Left ventricle myocardium inferior (tissue), 1 donor: ENCODE data around the gene FYTTD1. TPM values are rescaled to one million over a fixed set of nuclear protein-coding genes. Genes with fewer than 3 reads are reported as not detected.
A peak's percentile ranks its signal among the peaks of the same experiment; 100 is the strongest.

Experiments used
- DNase-seq: peaks from one replicate; pipeline ENCODE4 v3.0.0-alpha.2; 2020
- H3K27ac ChIP-seq: fragments of 200-600 bp; replicated peaks from 2 replicates; pipeline ENCODE4 v1.8.0; 2021
- H3K27me3 ChIP-seq: fragments of 200-600 bp; 2 replicates; pipeline ENCODE4 v1.8.0; 2021; ENCODE audit warnings: low read depth
- H3K36me3 ChIP-seq: fragments of 200-600 bp; 2 replicates; pipeline ENCODE4 v1.8.0; 2021
- H3K4me1 ChIP-seq: fragments of 200-600 bp; 2 replicates; pipeline ENCODE4 v1.8.0; 2021
- H3K4me3 ChIP-seq: fragments of 200-600 bp; 2 replicates; pipeline ENCODE4 v1.8.0; 2021; ENCODE audit warnings: mild to moderate bottlenecking, moderate library complexity
- H3K9me3 ChIP-seq: fragments of 200-600 bp; replicated peaks from 2 replicates; pipeline ENCODE4 v1.8.0; 2021
- CTCF ChIP-seq: fragments of 200-600 bp; IDR thresholded peaks from 2 replicates; pipeline ENCODE4 v1.8.0; 2021; ENCODE audit warnings: antibody characterized with exemption, mild to moderate bottlenecking, borderline replicate concordance
- intact Hi-C: fragments of 100-400 bp; cut with micrococcal nuclease; formaldehyde crosslinking; loops from one replicate; pipeline ENCODE4 v1.11.0; 2022
- total RNA-seq: library from RNA; stranded (reverse); fragmentation: NEBNext Ultra II Directional; extraction: Animal tissue kit (Norgen Biotek cat#: 25700); gene quantifications from one replicate; pipeline ENCODE4 v1.2.1, GENCODE V29; 2021
- donor health status: DM: no; HTN: yes; CAD: no; lungs with severe emphysema.

The FYTTD1 gene
- total RNA-seq, 1 donor from 2014 or later, result 78.7 TPM

- no peak for DNase-seq
- H3K27me3 ChIP-seq, result no peaks in the 10 kb centered on the region
- no peaks in the 10 kb centered on the region for H3K36me3 ChIP-seq
- TF ChIP-seq CTCF, result no peak
- no peak overlapping the region for H3K27ac ChIP-seq
- intact Hi-C loops, result no loop called here
- H3K4me3 ChIP-seq, result no peak overlapping the region
- H3K9me3 ChIP-seq, result peaks cover 4% of the 10 kb centered on the region
- H3K4me1 ChIP-seq, result peaks cover 25% of the 10 kb centered on the region
Measured at GRCh38 chr3:197742787-197743186, 6.9 kb upstream of the FYTTD1 start.

GRCh38 chr3:197746209-197746608 lies 3.5 kb upstream of the FYTTD1 start:
- Histone ChIP-seq H3K27ac (peak overlapping the region; percentile 98), H3K4me1 (peaks cover 46% of the 10 kb centered on the region), H3K27me3 (no peaks in the 10 kb centered on the region), H3K36me3 (no peaks in the 10 kb centered on the region), H3K9me3 (peaks cover 4% of the 10 kb centered on the region), H3K4me3 (peak overlapping the region; percentile 95)
- no peak for DNase-seq
- no peak for TF ChIP-seq CTCF
- intact Hi-C loops, result no loop called here

GRCh38 chr3:197746801-197747237 lies 2.9 kb upstream of the FYTTD1 start:
- no peak for DNase-seq
- H3K36me3 ChIP-seq, result no peaks in the 10 kb centered on the region

GRCh38 chr3:197748597-197749314 lies 927 bp upstream of the FYTTD1 start:
- intact Hi-C loops, result no loop called here
- Histone ChIP-seq H3K27ac (peak overlapping the region; percentile 98), H3K27me3 (no peaks in the 10 kb centered on the region), H3K9me3 (peaks cover 4% of the 10 kb centered on the region), H3K4me3 (peak overlapping the region; percentile 95), H3K36me3 (no peaks in the 10 kb centered on the region), H3K4me1 (peaks cover 71% of the 10 kb centered on the region)
- no peak for TF ChIP-seq CTCF
- no peak for DNase-seq

More at GRCh38 chr3:197746801-197747237, 2.9 kb upstream of the FYTTD1 start:
- peak overlapping the region; percentile 98 for H3K27ac ChIP-seq
- TF ChIP-seq CTCF, result no peak
- H3K4me1 ChIP-seq, result peaks cover 52% of the 10 kb centered on the region
- intact Hi-C loops, result no loop called here
- no peaks in the 10 kb centered on the region for H3K27me3 ChIP-seq
- peak overlapping the region; percentile 95 for H3K4me3 ChIP-seq
- peaks cover 4% of the 10 kb centered on the region for H3K9me3 ChIP-seq

- peaks cover 4% of the 10 kb centered on the region for H3K9me3 ChIP-seq
- no peak for TF ChIP-seq CTCF
- H3K36me3 ChIP-seq, result no peaks in the 10 kb centered on the region
- peak overlapping the region; percentile 98 for H3K27ac ChIP-seq
- no peak for DNase-seq
- intact Hi-C loops, result no loop called here
- H3K4me1 ChIP-seq, result peaks cover 76% of the 10 kb centered on the region
- H3K4me3 ChIP-seq, result peak overlapping the region; percentile 95
- no peaks in the 10 kb centered on the region for H3K27me3 ChIP-seq
Measured at GRCh38 chr3:197749315-197749600, 425 bp upstream of the FYTTD1 start.
